ENCODE measurements around the gene ADPRH. TPM values are rescaled to one million over a fixed set of nuclear protein-coding genes. Genes with fewer than 3 reads are reported as not detected.

The ADPRH gene
- total and polyA plus RNA-seq, 2 of the 4 experiments (the other 2 are of a cell fraction): under 0.01 to 0.12 TPM

- BruUV-seq (replicated peaks): no TSS peak
- in situ Hi-C loops (cut with MboI; ENCODE audit: low sequenced_read_pairs) (loop anchor here (25.0 kb wide), 1 partner anchor 703 kb away; no protein-coding TSS in a partner anchor), dilution Hi-C loops (cut with HindIII; ENCODE audit: low sequenced_read_pairs, unreplicated experiment) (no loop called here), intact Hi-C loops (cut with micrococcal nuclease) (no loop called here)
- Histone ChIP-seq H3K36me3 (ENCODE audit: control insufficient read depth, insufficient read depth, low read length) (no peaks in the 10 kb centered on the region), H2BK15ac (ENCODE audit: low read depth, low read length) (no peak overlapping the region), H3K9me3 (ENCODE audit: control insufficient read depth, insufficient read depth, low read length) (no peaks in the 10 kb centered on the region), H3K4me1 (ENCODE audit: control insufficient read depth, insufficient read depth, low read length) (no peaks in the 10 kb centered on the region), H4K5ac (ENCODE audit: low read depth, low read length) (no peak overlapping the region), H4K20me1 (ENCODE audit: insufficient read depth, low read length) (no peaks in the 10 kb centered on the region), H2AK9ac (replicated peaks; ENCODE audit: low read depth, low read length, poor library complexity) (no peak overlapping the region), H3K27me3 (ENCODE audit: control insufficient read depth, insufficient read depth, low read length) (peaks cover 28% of the 10 kb centered on the region), H3K14ac (replicated peaks; ENCODE audit: low read depth, low read length) (no peak overlapping the region), H2BK5ac (ENCODE audit: low read depth, low read length, poor library complexity, severe bottlenecking) (no peak overlapping the region), H2BK120ac (ENCODE audit: low read depth, low read length) (no peak overlapping the region), H2AFZ (replicated peaks; ENCODE audit: low read length, poor library complexity) (no peak overlapping the region), H3K56ac (ENCODE audit: extremely low read depth, insufficient read depth, low read length) (no peak overlapping the region), H2AK5ac (ENCODE audit: low read depth, low read length) (no peak overlapping the region), H3K27ac (ENCODE audit: insufficient read depth, low read length) (no peak overlapping the region), H4K8ac (ENCODE audit: low read depth in 2 of 2, low read length in 2 of 2) (no peak overlapping the region), H3K9ac (ENCODE audit: low read depth, low read length) (no peak overlapping the region), H3K18ac (ENCODE audit: low read depth, low read length) (no peak overlapping the region), H3K23ac (ENCODE audit: low read depth, low read length) (no peak overlapping the region), H3K9me1 (ENCODE audit: insufficient read depth, low read length) (no peaks in the 10 kb centered on the region), H4K91ac (ENCODE audit: insufficient read depth, low read depth, low read length) (no peak overlapping the region), H3K4ac (ENCODE audit: low read depth, low read length) (no peak overlapping the region), H3K4me2 (ENCODE audit: low read depth, low read length) (no peak overlapping the region), H3K79me1 (ENCODE audit: low read depth in 1 of 2, low read length in 2 of 2) (no peaks in the 10 kb centered on the region), H2BK20ac (ENCODE audit: low read depth, low read length) (no peak overlapping the region), H3K4me3 (ENCODE audit: insufficient read depth, low read depth, low read length) (no peak overlapping the region)
- ChIA-PET CTCF (no interaction called here), POLR2A (ENCODE audit: unreplicated experiment) (no interaction called here)
- TF ChIP-seq, protein P1, sequence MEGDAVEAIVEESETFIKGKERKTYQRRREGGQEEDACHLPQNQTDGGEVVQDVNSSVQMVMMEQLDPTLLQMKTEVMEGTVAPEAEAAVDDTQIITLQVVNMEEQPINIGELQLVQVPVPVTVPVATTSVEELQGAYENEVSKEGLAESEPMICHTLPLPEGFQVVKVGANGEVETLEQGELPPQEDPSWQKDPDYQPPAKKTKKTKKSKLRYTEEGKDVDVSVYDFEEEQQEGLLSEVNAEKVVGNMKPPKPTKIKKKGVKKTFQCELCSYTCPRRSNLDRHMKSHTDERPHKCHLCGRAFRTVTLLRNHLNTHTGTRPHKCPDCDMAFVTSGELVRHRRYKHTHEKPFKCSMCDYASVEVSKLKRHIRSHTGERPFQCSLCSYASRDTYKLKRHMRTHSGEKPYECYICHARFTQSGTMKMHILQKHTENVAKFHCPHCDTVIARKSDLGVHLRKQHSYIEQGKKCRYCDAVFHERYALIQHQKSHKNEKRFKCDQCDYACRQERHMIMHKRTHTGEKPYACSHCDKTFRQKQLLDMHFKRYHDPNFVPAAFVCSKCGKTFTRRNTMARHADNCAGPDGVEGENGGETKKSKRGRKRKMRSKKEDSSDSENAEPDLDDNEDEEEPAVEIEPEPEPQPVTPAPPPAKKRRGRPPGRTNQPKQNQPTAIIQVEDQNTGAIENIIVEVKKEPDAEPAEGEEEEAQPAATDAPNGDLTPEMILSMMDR (conservative IDR thresholded peaks at IDR 0.05; ENCODE audit: low read depth, low read length): no peak
- no peak for ATAC-seq (ENCODE audit: low read depth)
- DNase-seq: no peak
- no CpG with 5 or more reads among the region's 1 CpG for WGBS, 2 experiments (ENCODE audit: extremely low coverage in 2 of 2, insufficient read length in 1 of 2)
These were observed 11.4 kb downstream of the ADPRH start for GRCh38 chr3:119590706-119591105.
